BLaER1 (cell line): ENCODE measurements around the gene ZNF418.
A peak's percentile ranks its signal among the peaks of the same experiment; 100 is the strongest.
"Not testable (repeated sequence)": the region's sequence is repeated elsewhere in the genome, so short reads cannot be mapped to it uniquely, and the experiment has no call there.

Experiments
- H3K27ac ChIP-seq: shearing (Covaris generic); formaldehyde crosslinking; 2 replicates; pipeline ENCODE4 v1.8.1; 2022
- H3K27me3 ChIP-seq: shearing (Covaris generic); formaldehyde crosslinking; 2 replicates; pipeline ENCODE4 v1.8.1; 2022
- H3K36me3 ChIP-seq: shearing (Covaris generic); formaldehyde crosslinking; 2 replicates; pipeline ENCODE4 v1.8.1; 2022
- H3K4me1 ChIP-seq: shearing (Covaris generic); formaldehyde crosslinking; 2 replicates; pipeline ENCODE4 v1.8.1; 2022
- H3K4me2 ChIP-seq: shearing (Covaris generic); formaldehyde crosslinking; 2 replicates; pipeline ENCODE4 v1.8.1; 2022
- H3K4me3 ChIP-seq: shearing (Covaris generic); formaldehyde crosslinking; 2 replicates; pipeline ENCODE4 v1.8.1; 2022
- H3K9ac ChIP-seq: shearing (Covaris generic); formaldehyde crosslinking; 2 replicates; pipeline ENCODE4 v1.8.1; 2022
- H3K9me3 ChIP-seq: shearing (Covaris generic); formaldehyde crosslinking; 2 replicates; pipeline ENCODE4 v1.8.1; 2022
- H4K20me1 ChIP-seq: shearing (Covaris generic); formaldehyde crosslinking; 2 replicates; pipeline ENCODE4 v1.8.1; 2022
- Cebpa-rat ChIP-seq: shearing (Covaris generic); IDR thresholded peaks from 2 replicates; pipeline ENCODE4 v1.8.1; 2022

Gene ZNF418

DNA sequence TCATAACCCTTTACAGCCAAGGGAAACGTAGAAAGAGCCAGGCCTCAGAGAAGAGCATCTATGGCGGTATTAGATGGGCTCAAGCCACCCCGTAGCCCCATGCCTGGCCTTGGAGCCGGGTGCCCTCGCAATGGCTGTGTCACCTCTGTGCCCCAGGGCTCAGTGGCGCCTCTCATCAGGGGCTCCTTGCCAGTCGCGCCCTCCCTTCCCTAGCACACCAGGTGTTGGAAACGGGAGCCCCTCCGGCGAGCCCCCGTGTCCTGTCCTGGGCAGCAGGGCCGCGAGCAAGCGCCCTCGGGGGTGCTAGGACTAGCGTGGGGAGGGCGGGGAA, 11.9 kb upstream of the ZNF418 start:
- Histone ChIP-seq H3K9ac (peak overlapping the region; percentile 98), H4K20me1 (peaks cover 31% of the 10 kb centered on the region), H3K27ac (peak overlapping the region; percentile 95), H3K4me2 (peak overlapping the region; percentile 99), H3K4me3 (peak overlapping the region; percentile 100), H3K27me3 (no peaks in the 10 kb centered on the region), H3K4me1 (peaks cover 20% of the 10 kb centered on the region), H3K36me3 (peaks cover 41% of the 10 kb centered on the region), H3K9me3 (peaks cover 80% of the 10 kb centered on the region)
- TF ChIP-seq Cebpa-rat, result no peak

DNA sequence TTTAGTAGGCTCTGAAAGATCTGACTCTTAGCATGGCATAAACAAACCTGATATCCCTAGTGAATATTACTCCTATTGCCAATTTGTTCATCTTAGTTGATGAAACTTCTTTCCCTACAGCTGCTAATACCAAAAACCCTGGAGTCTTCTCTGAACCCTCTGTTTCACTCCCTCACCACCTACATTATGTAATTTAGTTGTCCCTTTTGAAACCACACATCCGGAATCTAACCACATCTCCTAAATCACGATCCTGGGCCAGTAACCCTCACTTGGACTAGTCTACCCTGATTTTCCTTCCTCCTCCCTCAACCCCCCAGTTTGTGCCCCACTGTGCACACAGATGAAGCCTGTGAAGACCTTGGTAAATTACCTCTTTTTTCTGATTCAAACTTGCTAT, 11.1 kb upstream of the ZNF418 start:
- no peak overlapping the region for H3K27ac ChIP-seq
- H3K9me3 ChIP-seq, result peaks cover 85% of the 10 kb centered on the region
- peaks cover 48% of the 10 kb centered on the region for H3K36me3 ChIP-seq
- no peaks in the 10 kb centered on the region for H3K27me3 ChIP-seq
- peak overlapping the region; percentile 98 for H3K9ac ChIP-seq
- H3K4me1 ChIP-seq, result peaks cover 20% of the 10 kb centered on the region
- peak overlapping the region; percentile 100 for H3K4me3 ChIP-seq
- TF ChIP-seq Cebpa-rat, result no peak
- peaks cover 31% of the 10 kb centered on the region for H4K20me1 ChIP-seq
- peak overlapping the region; percentile 99 for H3K4me2 ChIP-seq

DNA sequence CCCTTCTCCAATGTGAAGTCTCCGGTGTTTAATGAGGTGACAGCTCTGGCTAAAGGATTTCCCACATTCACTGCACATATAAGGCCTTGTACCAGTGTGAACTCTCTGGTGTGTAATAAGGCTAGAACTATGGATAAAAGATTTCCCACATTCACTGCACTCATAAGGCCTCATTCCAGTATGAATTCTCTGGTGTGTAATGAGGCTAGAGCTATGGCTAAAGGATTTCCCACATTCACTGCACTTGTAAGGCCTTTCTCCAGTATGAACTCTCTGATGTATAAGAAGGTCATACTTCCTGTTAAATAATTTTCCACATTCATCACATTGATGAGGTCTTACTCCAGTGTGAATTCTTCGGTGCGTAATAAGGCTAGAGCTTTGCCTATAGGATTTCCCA, 6.4 kb upstream of the ZNF418 start:
- Histone ChIP-seq H3K27ac (no peak overlapping the region), H3K9me3 (peaks cover 100% of the 10 kb centered on the region), H3K4me2 (no peak overlapping the region), H3K4me1 (peaks cover 16% of the 10 kb centered on the region), H4K20me1 (peaks cover 23% of the 10 kb centered on the region), H3K27me3 (no peaks in the 10 kb centered on the region), H3K4me3 (peak overlapping the region; percentile 39; the same call in 1 of the 2 replicates), H3K9ac (no peak overlapping the region), H3K36me3 (peaks cover 95% of the 10 kb centered on the region)
- TF ChIP-seq Cebpa-rat, result no peak

DNA sequence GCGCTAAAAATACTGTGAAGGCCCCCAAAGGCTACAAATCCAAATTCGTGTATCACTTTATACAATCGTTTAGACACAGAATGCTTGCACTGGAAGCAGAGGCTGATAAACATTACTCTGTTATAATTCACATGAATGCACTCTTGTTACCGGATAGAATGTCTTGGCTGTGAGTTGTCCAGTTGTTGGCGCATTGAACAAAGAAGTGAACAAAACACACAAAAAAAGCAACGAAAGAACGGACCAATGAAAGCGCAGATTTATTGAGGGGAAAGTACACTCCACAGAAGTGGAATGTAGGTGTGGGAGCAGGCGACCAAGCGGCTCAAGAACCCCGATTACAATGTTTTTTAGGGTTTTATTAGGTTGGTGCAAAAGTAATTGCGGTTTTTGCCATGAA, 529 bp upstream of the ZNF418 start:
- Histone ChIP-seq H3K4me2 (no peak overlapping the region), H3K4me1 (peaks cover 6% of the 10 kb centered on the region), H3K36me3 (peaks cover 99% of the 10 kb centered on the region), H4K20me1 (no peaks in the 10 kb centered on the region), H3K4me3 (peak overlapping the region; percentile 77; the same call in 1 of the 2 replicates), H3K27me3 (no peaks in the 10 kb centered on the region), H3K9me3 (peaks cover 99% of the 10 kb centered on the region), H3K9ac (no peak overlapping the region), H3K27ac (no peak overlapping the region)
- TF ChIP-seq Cebpa-rat, result no peak

DNA sequence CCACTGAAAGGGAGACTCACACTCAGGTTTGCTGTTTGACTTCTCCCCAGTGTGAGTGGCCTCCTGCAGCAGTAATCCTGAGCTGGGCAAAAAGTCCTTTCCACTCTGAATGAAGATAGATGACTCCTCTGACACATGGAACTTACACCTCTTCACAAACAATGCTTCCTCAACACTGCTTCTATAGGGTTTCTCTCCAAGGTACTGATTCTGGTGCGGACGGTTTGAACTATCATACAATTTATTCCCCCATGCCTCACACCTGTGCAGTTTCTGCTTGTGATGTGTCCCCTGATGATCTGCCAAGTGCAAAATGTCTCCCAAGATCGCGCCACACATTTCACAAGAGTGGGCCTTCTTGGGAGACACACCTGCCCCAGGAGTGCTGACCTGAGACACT, 7.6 kb downstream of the ZNF418 start:
- peaks cover 85% of the 10 kb centered on the region for H3K9me3 ChIP-seq
- H3K4me3 ChIP-seq, result no peak overlapping the region
- peaks cover 92% of the 10 kb centered on the region for H3K36me3 ChIP-seq
- H3K9ac ChIP-seq, result no peak overlapping the region
- no peak overlapping the region for H3K27ac ChIP-seq
- H3K4me2 ChIP-seq, result no peak overlapping the region
- H4K20me1 ChIP-seq, result no peaks in the 10 kb centered on the region
- H3K27me3 ChIP-seq, result no peaks in the 10 kb centered on the region
- H3K4me1 ChIP-seq, result no peaks in the 10 kb centered on the region
- no peak for TF ChIP-seq Cebpa-rat

DNA sequence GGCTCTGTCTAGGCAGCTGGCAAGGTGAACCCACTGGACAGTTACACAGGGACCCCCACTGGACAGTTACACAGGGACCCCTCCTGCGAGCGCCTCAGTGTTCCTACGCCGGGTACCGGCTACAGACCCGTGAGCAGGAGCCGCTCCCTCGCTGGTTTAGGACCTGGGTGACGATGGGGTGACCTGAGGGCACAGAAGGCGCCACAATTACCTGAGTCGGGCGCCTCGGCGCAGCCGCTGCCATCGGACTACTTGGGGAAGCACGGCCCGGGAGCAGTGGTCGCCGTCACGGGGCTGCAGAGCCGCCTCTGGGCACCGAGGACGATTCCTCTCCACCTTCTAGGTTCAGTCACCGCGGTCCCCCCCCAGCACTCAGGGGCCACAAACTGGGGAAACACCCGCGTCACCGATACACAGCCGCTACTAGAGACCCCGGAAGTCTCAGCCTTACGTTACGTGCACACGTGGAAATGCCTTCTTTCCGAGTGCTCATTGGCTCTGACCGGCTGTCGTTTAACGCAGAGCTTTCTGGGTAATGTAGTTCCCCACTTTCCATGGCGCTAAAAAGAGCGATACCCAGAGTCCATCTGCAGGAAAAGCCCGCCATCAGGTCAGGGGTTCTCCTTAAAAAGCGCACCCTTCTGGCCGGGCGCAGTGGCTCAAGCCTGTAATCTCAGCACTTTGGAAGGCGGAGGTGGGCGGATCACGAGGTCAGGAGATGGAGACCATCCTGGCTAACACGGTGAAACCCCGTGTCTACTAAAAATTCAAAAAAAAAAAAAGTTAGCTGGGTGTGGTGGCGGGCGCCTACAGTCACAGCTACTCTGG, 18.8 kb downstream of the ZNF418 start, which contains the start of gene ZNF417:
Gene ZNF417, minus strand, starts transcription at position 425 of the 828 bp plus-strand sequence. Its CDS starts 181 bp downstream, at position 244.
- Histone ChIP-seq H3K4me3 (peak within 1 kb of the TSS; percentile 89), H3K4me1 (peaks cover 13% of the 10 kb centered on the region), H3K9ac (peak within 1 kb of the TSS; percentile 94), H3K27ac (peak within 1 kb of the TSS; percentile 83), H3K36me3 (peaks cover 62% of the 10 kb centered on the region), H3K4me2 (peak within 1 kb of the TSS; percentile 95)
- H3K9me3 ChIP-seq, H3K27me3 ChIP-seq, H4K20me1 ChIP-seq: not testable (repeated sequence)

DNA sequence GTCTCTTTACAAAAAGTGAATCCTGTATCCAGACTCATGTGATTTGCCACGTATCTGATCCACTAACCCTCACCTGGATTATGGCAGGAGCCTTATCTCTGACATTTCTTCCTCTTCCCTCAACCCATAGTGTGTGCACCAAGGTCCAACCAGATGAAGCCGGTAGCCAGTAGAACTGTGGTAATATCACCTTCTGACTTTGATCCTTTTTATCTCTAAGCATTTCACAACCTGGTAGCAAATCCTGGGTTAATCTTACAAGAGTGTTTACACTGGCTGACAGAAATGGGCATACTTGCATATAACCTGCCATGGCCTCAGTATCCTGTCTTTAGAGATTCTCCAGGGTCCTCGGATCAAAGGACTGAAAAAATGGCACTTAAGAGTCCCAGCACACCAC, 20.7 kb downstream of the ZNF418 start:
- Histone ChIP-seq H3K27ac (no peak overlapping the region), H3K27me3 (no peaks in the 10 kb centered on the region), H3K4me2 (peak overlapping the region; percentile 95), H4K20me1 (peaks cover 15% of the 10 kb centered on the region), H3K9ac (no peak overlapping the region), H3K4me1 (peaks cover 13% of the 10 kb centered on the region), H3K4me3 (no peak overlapping the region), H3K36me3 (peaks cover 60% of the 10 kb centered on the region), H3K9me3 (no peaks in the 10 kb centered on the region)
- TF ChIP-seq Cebpa-rat, result no peak

DNA sequence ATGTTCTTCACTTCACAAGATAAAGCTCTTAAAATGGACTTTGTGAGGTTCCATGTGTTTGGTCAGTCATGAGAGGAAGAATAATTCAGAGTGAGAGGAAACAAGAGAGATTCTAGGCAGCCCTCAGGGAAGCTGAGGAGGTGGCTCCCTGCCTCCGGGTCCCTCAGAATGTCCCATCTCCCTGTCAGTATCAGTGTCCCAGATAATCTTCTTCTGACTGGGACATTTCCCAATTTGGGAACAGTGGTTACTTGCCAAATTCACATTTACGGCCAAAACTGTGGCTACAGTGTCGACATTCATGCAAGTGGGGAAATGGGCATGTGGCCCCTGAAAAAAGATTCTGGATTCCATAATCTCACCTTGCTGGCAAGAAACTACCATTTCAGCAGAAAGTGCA, 27.8 kb downstream of the ZNF418 start:
- no peak overlapping the region for H3K4me3 ChIP-seq
- H3K4me2 ChIP-seq, result no peak overlapping the region
- peaks cover 69% of the 10 kb centered on the region for H3K36me3 ChIP-seq
- H3K9me3 ChIP-seq, result no peaks in the 10 kb centered on the region
- H3K4me1 ChIP-seq, result no peaks in the 10 kb centered on the region
- H3K27ac ChIP-seq, result no peak overlapping the region
- H3K27me3 ChIP-seq, result no peaks in the 10 kb centered on the region
- no peak overlapping the region for H3K9ac ChIP-seq
- peaks cover 51% of the 10 kb centered on the region for H4K20me1 ChIP-seq
- TF ChIP-seq Cebpa-rat, result no peak

DNA sequence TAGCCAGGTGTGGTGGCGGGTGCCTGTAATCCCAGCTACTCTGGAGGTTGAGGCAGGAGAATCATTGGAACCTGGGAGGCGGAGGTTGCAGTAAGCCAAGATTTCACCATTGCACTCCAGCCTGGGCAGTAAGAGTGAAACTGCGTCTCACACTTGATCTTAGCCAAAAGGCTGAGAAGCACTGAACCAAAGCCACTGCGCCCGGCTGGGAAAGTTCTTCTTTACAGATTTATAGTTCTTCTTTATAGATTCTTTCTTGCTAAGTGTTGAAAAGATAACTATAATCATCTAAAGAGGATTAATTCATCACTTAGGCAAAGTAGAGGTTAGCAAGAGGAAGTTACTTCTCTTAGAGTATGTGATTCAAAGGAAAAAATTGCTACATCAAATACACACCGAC, 29.9 kb downstream of the ZNF418 start:
- H3K4me2 ChIP-seq, result no peak overlapping the region
- peaks cover 55% of the 10 kb centered on the region for H3K36me3 ChIP-seq
- no peaks in the 10 kb centered on the region for H3K27me3 ChIP-seq
- no peak for TF ChIP-seq Cebpa-rat
- no peaks in the 10 kb centered on the region for H3K9me3 ChIP-seq
- peaks cover 40% of the 10 kb centered on the region; the same call in 1 of the 2 replicates for H4K20me1 ChIP-seq
- H3K4me1 ChIP-seq, result no peaks in the 10 kb centered on the region
- H3K27ac ChIP-seq, result no peak overlapping the region
- H3K9ac ChIP-seq, result no peak overlapping the region
- H3K4me3 ChIP-seq, result no peak overlapping the region

DNA sequence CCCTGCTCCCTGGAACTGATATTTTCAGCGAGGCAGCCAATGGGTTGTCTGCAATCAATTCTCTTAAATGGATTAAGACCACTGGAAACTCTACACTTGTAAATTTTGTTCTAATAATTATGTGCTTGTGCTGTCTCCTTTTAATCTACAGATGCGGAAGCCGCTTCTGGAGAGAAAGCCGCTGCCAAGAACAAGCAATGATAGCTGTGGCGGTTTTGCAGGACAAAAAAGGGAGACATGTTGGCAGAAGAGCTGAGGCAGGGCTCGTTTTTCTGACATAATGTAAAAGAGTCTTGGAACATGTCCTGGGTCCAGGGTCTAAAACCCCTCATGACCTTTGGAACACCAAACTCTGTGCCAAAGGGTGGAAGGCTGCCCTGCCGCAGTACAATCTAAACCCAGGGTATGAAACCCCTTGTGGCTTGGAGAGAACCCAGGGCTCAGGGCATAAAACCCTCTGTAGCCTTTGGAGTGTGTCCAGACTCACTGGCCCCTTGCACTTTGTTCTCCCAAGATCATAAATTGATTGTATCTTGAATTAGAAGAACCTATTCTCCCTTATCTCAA, 31.5 kb downstream of the ZNF418 start:
- Histone ChIP-seq H3K27me3 (no peaks in the 10 kb centered on the region), H4K20me1 (peaks cover 38% of the 10 kb centered on the region; the same call in 1 of the 2 replicates), H3K4me3 (no peak overlapping the region), H3K27ac (no peak overlapping the region), H3K4me1 (no peaks in the 10 kb centered on the region), H3K4me2 (no peak overlapping the region), H3K36me3 (peaks cover 47% of the 10 kb centered on the region), H3K9ac (no peak overlapping the region), H3K9me3 (no peaks in the 10 kb centered on the region)
- TF ChIP-seq Cebpa-rat, result no peak
